C4-2B (cell line): Measurements from ENCODE around the gene DCK.

Experiments
- CTCF ChIP-seq: fragments of 450-650 bp; conservative IDR thresholded peaks from 2 replicates; pipeline ENCODE4 v1.5.1; 2017; ENCODE audit warnings: mild to moderate bottlenecking
- ZFX ChIP-seq: fragments of 450-650 bp; IDR thresholded peaks from 2 replicates; pipeline ENCODE4 v1.6.1; 2017

- TF ChIP-seq CTCF (no peak), ZFX (no peak)
These were observed 12.9 kb downstream of the DCK start for GRCh38 chr4:71006203-71006907.
